Activated CD4-positive, alpha-beta memory T cell treated with anti-CD3 and anti-CD28 coated beads for 36 hours (primary cell): ENCODE results near the gene C12orf56. TPM values are rescaled to one million over a fixed set of nuclear protein-coding genes. Genes with fewer than 3 reads are reported as not detected.
"Not testable (repeated sequence)": the region's sequence is repeated elsewhere in the genome, so short reads cannot be mapped to it uniquely, and the experiment has no call there.

Experiments used
- CTCF ChIA-PET: fragments of 350-600 bp; sonication (Branson Sonifier 250); formaldehyde crosslinking; loops from one replicate; lab custom pipeline; 2021; ENCODE audit warnings: antibody characterized with exemption, inconsistent platforms; lab: Charles Lee
- POLR2A ChIA-PET: fragments of 350-600 bp; sonication (Branson Sonifier 250); formaldehyde crosslinking; loops from one replicate; lab custom pipeline; 2021; ENCODE audit warnings: antibody characterized with exemption; lab: Charles Lee
- DNase-seq: peaks from one replicate; pipeline ENCODE4 v3.0.0-alpha.2; 2020
- H3K27ac Mint-ChIP-seq: one replicate; pipeline ENCODE4 v1.8.0; 2021; ENCODE audit warnings: mixed read lengths
- H3K27me3 Mint-ChIP-seq: one replicate; pipeline ENCODE4 v1.8.0; 2021; ENCODE audit warnings: mixed read lengths
- H3K36me3 Mint-ChIP-seq: one replicate; pipeline ENCODE4 v1.8.0; 2021; ENCODE audit warnings: mixed read lengths
- H3K4me1 Mint-ChIP-seq: one replicate; pipeline ENCODE4 v1.8.0; 2021; ENCODE audit warnings: low read depth, mixed read lengths
- H3K4me3 Mint-ChIP-seq: one replicate; pipeline ENCODE4 v1.8.0; 2021; ENCODE audit warnings: mild to moderate bottlenecking, mixed read lengths
- H3K9me3 Mint-ChIP-seq: one replicate; pipeline ENCODE4 v1.8.0; 2021; ENCODE audit warnings: mixed read lengths
- intact Hi-C: fragments of 100-400 bp; cut with micrococcal nuclease; formaldehyde crosslinking; loops from one replicate; pipeline ENCODE4 v1.15.1; 2023
- total RNA-seq, 2 experiments: library from RNA; stranded (reverse); gene quantifications; one replicate each; pipeline ENCODE4 v1.2.3, GENCODE V29; 2021

C12orf56 gene
- total RNA-seq, 2 experiments from 2014 or later: not detected

DNA sequence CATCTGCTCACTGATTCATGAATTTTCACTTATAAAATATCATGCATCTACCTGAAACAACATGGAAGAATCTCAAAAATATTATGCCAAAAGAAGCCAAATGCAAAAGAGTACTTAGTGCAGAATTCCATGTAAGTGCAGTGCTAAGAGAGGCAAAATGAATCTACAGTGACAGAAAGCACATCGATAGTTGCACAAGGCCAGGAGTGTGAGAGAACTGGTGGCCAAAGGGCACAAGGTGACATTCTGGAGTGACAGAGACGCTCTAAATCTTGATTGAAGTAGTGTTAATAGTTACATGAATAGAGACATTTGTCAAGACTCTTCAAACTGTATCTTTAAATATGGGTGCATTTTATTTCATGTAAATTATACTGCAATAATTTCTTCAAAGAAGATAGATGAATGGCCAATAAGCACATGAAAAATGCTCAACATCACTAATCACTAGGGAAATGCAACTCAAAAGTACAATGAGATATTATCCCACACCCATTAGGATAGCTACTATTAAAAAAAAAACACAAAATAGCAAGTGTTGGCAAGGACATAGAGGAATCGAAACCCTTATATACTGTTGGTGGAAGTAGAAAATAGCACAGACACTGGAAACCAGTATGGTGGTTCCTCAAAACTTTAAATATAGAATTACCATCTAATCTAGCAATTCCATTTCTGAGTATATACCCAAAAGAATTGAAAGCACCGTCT lies 96.7 kb downstream of the C12orf56 start:
- no peaks in the 10 kb centered on the region for H3K36me3 Mint-ChIP-seq
- ChIA-PET CTCF (no interaction called here), POLR2A (no interaction called here)
- no peak overlapping the region for H3K27ac Mint-ChIP-seq
- H3K4me1 Mint-ChIP-seq: peaks cover 5% of the 10 kb centered on the region
- peaks cover 14% of the 10 kb centered on the region for H3K27me3 Mint-ChIP-seq
- no peak for DNase-seq
- no peak overlapping the region for H3K4me3 Mint-ChIP-seq
- intact Hi-C loops: loop anchor here (5.0 kb wide), 1 partner anchor 93 kb away; no protein-coding TSS in a partner anchor
- H3K9me3 Mint-ChIP-seq: no peaks in the 10 kb centered on the region

DNA sequence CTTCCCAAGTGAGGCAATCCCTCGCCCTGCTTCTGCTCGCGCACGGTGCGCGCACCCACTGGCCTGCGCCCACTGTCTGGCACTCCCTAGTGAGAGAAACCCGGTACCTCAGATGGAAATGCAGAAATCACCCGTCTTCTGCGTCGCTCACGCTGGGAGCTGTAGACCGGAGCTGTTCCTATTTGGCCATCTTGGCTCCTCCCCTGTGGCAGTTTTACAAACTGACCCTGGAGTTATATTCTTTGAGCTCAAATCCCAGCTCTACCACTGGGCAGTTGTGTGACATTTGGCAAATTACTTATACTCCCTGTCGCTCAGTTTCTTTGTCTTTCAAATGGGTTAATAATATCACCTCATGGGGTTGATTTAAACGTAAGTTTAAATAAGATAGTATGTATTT lies 97.4 kb downstream of the C12orf56 start:
- H3K4me1 Mint-ChIP-seq, POLR2A ChIA-PET, H3K36me3 Mint-ChIP-seq, CTCF ChIA-PET, H3K9me3 Mint-ChIP-seq, H3K27ac Mint-ChIP-seq, DNase-seq, H3K4me3 Mint-ChIP-seq: not testable (repeated sequence)
- peaks cover 14% of the 10 kb centered on the region for H3K27me3 Mint-ChIP-seq
- intact Hi-C loops: loop anchor here (5.0 kb wide), 1 partner anchor 94 kb away; no protein-coding TSS in a partner anchor

DNA sequence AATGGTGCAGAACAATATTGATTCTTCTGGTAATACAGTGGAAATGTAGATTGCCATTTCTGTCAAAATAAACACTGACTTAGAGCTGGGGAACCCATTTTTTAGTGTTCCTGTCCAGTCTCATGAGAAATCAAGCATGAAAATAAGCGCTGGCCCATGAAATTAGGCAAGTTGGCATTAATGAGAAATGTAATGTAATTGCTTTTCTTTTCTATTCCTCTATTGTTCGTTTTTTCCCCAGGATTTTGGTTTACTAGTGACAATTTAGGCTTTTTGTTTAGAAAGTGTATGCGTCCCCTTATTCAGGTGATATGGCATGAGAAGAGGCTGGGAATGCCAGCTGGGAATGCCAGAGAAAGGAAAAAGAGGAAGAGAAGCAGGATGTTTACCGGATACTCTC lies 104.0 kb downstream of the C12orf56 start:
- Mint-ChIP-seq H3K4me1 (no peaks in the 10 kb centered on the region), H3K27me3 (no peaks in the 10 kb centered on the region), H3K4me3 (no peak overlapping the region), H3K27ac (no peak overlapping the region), H3K36me3 (no peaks in the 10 kb centered on the region), H3K9me3 (no peaks in the 10 kb centered on the region)
- intact Hi-C loops: no loop called here
- CTCF ChIA-PET: no interaction called here
- no peak for DNase-seq
- POLR2A ChIA-PET: no interaction called here

DNA sequence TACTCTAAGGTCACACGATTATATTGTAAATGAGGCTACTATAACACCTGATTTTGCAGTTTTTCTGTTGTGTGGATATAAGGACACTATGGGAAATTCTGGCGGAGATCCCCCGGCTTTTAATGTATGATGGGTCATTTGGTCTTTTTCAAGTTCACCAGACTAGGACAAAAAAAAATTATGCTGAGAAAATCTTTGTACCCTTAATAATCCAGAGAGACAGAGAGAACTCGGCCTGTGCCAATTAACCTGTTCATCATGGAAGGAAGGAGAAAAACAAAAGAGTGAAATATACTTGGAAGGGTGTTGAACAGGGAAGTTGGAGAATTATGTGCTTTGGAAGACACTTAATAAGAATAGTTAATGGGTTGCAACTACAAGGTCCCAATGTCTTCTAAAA lies 106.3 kb downstream of the C12orf56 start:
- Mint-ChIP-seq H3K4me3 (no peak overlapping the region), H3K27me3 (no peaks in the 10 kb centered on the region), H3K36me3 (no peaks in the 10 kb centered on the region), H3K27ac (no peak overlapping the region), H3K4me1 (no peaks in the 10 kb centered on the region), H3K9me3 (no peaks in the 10 kb centered on the region)
- intact Hi-C loops: no loop called here
- POLR2A ChIA-PET: no interaction called here
- DNase-seq: no peak
- CTCF ChIA-PET: no interaction called here

DNA sequence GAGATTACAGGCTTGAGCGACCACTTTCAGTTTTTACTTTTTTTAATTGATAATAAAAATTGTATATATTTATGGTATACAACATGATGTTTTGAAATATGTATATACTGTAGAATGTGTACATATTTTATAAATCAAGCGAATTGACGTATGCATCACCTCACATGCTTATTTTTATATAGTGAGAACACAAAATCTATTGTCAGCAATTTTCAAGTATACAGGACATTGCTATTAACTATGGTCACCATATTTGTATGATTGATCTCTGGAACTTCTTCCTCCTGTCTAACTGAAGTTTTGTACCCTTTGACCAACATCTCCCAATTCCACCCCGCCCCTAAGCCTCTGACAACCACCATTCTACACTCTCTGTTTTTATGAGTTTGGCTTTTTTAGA lies 112.1 kb downstream of the C12orf56 start:
- no peak for DNase-seq
- H3K4me1 Mint-ChIP-seq: no peaks in the 10 kb centered on the region
- no peaks in the 10 kb centered on the region for H3K36me3 Mint-ChIP-seq
- no peaks in the 10 kb centered on the region for H3K9me3 Mint-ChIP-seq
- POLR2A ChIA-PET: no interaction called here
- no peak overlapping the region for H3K4me3 Mint-ChIP-seq
- H3K27me3 Mint-ChIP-seq: peaks cover 2% of the 10 kb centered on the region
- CTCF ChIA-PET: no interaction called here
- intact Hi-C loops: no loop called here
- no peak overlapping the region for H3K27ac Mint-ChIP-seq

DNA sequence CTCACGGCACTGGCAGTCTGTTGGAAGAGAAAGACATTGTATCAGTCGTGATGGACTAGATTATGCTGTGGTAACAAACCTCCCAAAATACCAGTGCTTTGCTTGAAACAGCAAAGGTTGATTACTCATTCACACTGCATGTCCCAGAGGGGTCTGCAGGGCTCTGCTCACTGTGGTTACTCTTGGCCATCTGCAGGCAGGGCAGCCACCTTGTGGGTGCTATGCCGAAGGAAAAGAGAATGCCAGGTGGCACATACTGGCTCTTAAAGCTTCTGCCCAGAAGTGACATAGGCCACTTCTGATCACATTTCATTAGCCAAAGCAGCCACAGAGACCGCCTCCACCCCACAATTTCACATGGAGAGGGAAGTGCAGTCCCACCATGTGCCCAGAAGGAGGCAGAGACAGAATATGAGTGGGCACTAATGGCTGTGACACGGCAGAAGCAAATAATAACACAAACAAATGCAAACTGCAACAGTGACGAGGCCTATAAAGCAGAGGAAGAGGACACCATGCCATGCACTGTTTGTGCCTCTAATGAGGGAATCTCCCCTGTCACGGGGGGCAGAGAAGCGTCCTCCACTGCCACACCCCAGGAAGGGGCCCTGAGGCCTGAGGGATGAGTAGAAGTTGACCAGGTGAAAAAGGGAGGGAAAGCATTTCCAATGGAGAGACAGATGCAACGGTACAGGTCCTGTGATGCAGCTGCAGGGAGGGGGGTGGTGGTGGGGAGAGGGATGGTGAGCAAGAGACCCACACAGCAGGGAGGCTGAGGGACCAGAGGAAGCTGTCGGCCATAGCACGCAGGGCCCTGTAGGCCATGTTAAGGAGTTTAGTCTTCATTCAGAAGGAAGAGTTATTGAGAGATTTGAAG lies 116.8 kb downstream of the C12orf56 start:
- intact Hi-C loops: loop anchor here (1.0 kb wide), 1 partner anchor 118 kb away; no protein-coding TSS in a partner anchor
- H3K4me1 Mint-ChIP-seq: no peaks in the 10 kb centered on the region
- no peak overlapping the region for H3K4me3 Mint-ChIP-seq
- H3K27ac Mint-ChIP-seq: no peak overlapping the region
- no peaks in the 10 kb centered on the region for H3K9me3 Mint-ChIP-seq
- H3K27me3 Mint-ChIP-seq: peaks cover 2% of the 10 kb centered on the region
- peak; percentile 36 for DNase-seq
- H3K36me3 Mint-ChIP-seq: no peaks in the 10 kb centered on the region
- CTCF ChIA-PET: no interaction called here
- POLR2A ChIA-PET: no interaction called here

DNA sequence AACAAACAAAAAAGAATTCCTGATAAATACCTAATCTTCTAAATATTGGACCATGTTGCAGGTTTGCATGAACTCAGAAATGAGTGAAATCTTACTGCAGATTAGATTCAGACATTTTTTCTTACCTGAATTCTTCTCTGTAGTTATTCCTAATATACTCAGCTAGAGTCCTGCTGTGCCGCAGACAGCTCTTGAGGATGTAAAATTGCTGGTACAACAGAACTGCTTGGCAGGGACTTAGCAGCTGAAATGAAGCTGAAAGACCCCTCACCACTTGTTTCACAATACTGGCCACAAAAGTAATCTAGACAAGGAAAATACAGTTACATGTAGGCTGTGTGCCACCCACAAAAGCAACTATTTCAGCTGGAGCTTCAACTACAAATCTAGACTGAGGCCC lies 120.1 kb downstream of the C12orf56 start:
- Mint-ChIP-seq H3K9me3 (no peaks in the 10 kb centered on the region), H3K4me3 (no peak overlapping the region), H3K4me1 (no peaks in the 10 kb centered on the region), H3K36me3 (no peaks in the 10 kb centered on the region), H3K27ac (no peak overlapping the region), H3K27me3 (no peaks in the 10 kb centered on the region)
- CTCF ChIA-PET: no interaction called here
- DNase-seq: no peak
- POLR2A ChIA-PET: no interaction called here
- intact Hi-C loops: no loop called here

DNA sequence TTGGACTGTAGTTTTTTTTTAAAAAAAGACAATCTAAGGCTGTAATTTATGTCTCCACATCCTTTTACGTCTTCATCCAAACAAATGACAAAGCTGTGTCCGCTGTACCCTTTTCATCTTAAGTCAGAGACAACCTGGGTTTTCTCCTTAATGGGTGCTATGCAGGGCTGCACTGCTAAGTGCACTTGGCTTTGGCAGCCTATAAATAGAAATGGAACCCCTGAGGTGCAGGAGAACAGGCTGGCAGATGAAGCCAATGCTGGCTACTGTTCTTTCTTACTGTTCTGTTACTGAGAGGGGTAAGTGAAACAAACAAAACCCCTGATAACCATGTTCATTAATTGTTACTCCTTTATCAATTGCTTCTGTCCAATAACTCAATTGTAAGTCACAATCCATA lies 121.4 kb downstream of the C12orf56 start:
- H3K4me1 Mint-ChIP-seq: no peaks in the 10 kb centered on the region
- intact Hi-C loops: no loop called here
- no peak overlapping the region for H3K4me3 Mint-ChIP-seq
- CTCF ChIA-PET: no interaction called here
- no peaks in the 10 kb centered on the region for H3K27me3 Mint-ChIP-seq
- H3K36me3 Mint-ChIP-seq: no peaks in the 10 kb centered on the region
- POLR2A ChIA-PET: no interaction called here
- H3K27ac Mint-ChIP-seq: no peak overlapping the region
- DNase-seq: no peak
- no peaks in the 10 kb centered on the region for H3K9me3 Mint-ChIP-seq

DNA sequence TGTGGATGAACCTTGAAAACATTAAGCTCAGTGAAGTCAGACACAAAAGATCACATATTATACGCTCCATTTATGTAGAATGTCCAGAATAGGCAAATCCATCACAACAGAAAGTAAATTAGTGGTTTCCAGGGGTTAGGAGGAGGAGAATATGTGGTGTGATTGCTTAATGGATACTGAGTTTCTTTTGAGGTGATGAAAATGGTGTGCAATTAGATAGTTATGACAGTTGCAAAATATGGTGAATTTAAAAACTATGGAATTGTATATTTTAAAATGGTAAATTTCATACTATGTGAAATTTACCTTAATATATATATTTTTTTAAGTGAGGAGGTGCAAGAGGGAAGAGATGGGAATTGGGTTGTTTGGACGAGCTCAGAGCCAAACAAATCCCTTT lies 122.1 kb downstream of the C12orf56 start:
- Mint-ChIP-seq H3K4me3 (no peak overlapping the region), H3K27me3 (no peaks in the 10 kb centered on the region), H3K27ac (no peak overlapping the region), H3K4me1 (no peaks in the 10 kb centered on the region), H3K36me3 (no peaks in the 10 kb centered on the region), H3K9me3 (no peaks in the 10 kb centered on the region)
- CTCF ChIA-PET: no interaction called here
- intact Hi-C loops: no loop called here
- POLR2A ChIA-PET: no interaction called here
- no peak for DNase-seq

DNA sequence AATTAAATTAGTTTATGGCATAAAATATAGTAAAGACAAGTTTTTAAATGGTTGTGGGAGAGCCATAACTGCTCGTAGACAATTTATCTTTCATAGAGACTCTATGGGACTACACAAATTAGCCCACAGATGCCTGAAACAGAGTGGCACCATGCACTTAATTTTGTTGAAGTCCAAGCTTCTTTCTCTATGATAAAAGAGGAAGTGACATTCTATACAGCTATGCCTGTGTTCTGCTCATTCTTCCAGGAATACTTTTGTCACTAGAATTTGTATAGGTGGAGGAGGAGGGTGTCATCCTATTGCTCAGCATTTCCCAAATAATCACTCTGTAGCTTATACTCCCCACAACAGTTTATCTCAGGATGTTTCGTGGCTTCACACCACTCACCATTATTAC lies 124.7 kb downstream of the C12orf56 start:
- H3K9me3 Mint-ChIP-seq: no peaks in the 10 kb centered on the region
- H3K27me3 Mint-ChIP-seq: no peaks in the 10 kb centered on the region
- H3K36me3 Mint-ChIP-seq: no peaks in the 10 kb centered on the region
- H3K4me1 Mint-ChIP-seq: no peaks in the 10 kb centered on the region
- DNase-seq: no peak
- no peak overlapping the region for H3K4me3 Mint-ChIP-seq
- H3K27ac Mint-ChIP-seq: no peak overlapping the region
- CTCF ChIA-PET: no interaction called here
- intact Hi-C loops: no loop called here
- POLR2A ChIA-PET: interaction anchor here (0.6 kb wide), 1 partner anchor 26 kb away, joined by 3 read pairs; no protein-coding TSS in a partner anchor

DNA sequence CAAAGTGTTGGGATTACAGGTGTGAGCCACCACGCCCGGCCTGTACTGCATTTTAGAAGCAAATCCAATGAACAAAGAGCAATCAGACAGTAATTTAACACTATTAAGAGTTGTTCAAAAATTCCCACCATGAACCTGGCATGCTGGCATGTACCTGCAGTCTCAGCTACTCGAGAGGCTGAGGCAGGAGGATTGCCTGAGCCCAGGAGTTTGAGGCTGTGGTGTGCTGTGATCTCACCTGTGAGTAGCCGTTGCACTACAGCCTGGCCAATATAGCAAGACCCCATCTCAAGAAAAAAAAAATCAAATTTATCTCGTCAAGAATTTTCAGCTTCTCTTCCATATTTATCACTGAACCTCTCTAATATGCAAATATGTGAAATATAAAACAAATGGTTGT lies 128.7 kb downstream of the C12orf56 start:
- Mint-ChIP-seq H3K9me3 (no peaks in the 10 kb centered on the region), H3K4me3 (no peak overlapping the region), H3K4me1 (no peaks in the 10 kb centered on the region), H3K27me3 (no peaks in the 10 kb centered on the region), H3K36me3 (no peaks in the 10 kb centered on the region), H3K27ac (no peak overlapping the region)
- POLR2A ChIA-PET: no interaction called here
- intact Hi-C loops: no loop called here
- CTCF ChIA-PET: no interaction called here
- DNase-seq: no peak

DNA sequence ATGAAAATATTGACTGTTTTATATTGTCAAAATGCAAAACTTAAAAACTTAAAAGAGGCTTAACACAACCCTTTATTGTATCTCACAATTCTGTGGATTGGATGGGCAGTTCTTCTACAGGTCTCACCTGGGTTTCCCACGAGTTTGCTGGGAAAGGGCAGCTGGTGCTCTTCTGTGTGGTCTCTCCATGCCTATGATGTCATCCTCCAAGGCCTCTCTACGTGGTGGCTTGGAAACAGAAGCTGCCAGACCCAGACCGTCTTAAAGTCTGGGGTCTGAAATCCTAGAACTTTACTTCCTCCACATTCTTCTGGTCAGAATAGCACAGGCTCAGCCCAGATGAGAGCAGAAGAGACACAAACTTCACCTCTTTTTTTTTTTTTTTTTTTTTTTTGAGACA lies 132.0 kb downstream of the C12orf56 start:
- Mint-ChIP-seq H3K27me3 (no peaks in the 10 kb centered on the region), H3K9me3 (no peaks in the 10 kb centered on the region), H3K27ac (no peak overlapping the region), H3K4me3 (no peak overlapping the region), H3K36me3 (no peaks in the 10 kb centered on the region), H3K4me1 (no peaks in the 10 kb centered on the region)
- ChIA-PET POLR2A (no interaction called here), CTCF (interaction anchor here (0.6 to 4.1 kb wide), 3 partner anchors 419 to 894 kb away, joined by 5 to 24 read pairs (median 16); no protein-coding TSS in a partner anchor)
- intact Hi-C loops: loop anchor here (5.0 kb wide), 1 partner anchor 1156 kb away; no protein-coding TSS in a partner anchor
- DNase-seq: no peak
